ENCODE results near the gene GGA2.
"Not testable (repeated sequence)": the region's sequence is repeated elsewhere in the genome, so short reads cannot be mapped to it uniquely, and the experiment has no call there.

GRCh38 chr16:23510915-23511270 lies 599 bp upstream of the GGA2 start:
- TF ChIP-seq CTCF, POLR2AphosphoS5, POLR2A, EP300 (IDR thresholded peaks at IDR 0.05): not testable (repeated sequence)

Measured in sigmoid colon (tissue), 4 donors.